GM12878 (cell line): ENCODE data around the gene CDK13. TPM values are rescaled to one million over a fixed set of nuclear protein-coding genes. Genes with fewer than 3 reads are reported as not detected.
"Not testable (repeated sequence)": the region's sequence is repeated elsewhere in the genome, so short reads cannot be mapped to it uniquely, and the experiment has no call there.

ENCODE experiments used
- ATAC-seq: fragments of 200-7000 bp; cut with Tn5 transposase; 3 replicates; pipeline ENCODE4 v1.9.1; 2020; ENCODE audit warnings: mild to moderate bottlenecking, moderate library complexity
- BruUV-seq: library from RNA; stranded (reverse); fragments of 400-500 nt; replicated peaks from 2 replicates; lab custom pipeline; 2021; lab: Mats Ljungman, UMichigan
- CTCF ChIA-PET: fragments of 300-600 bp; sonication (Branson Sonifier 250); formaldehyde crosslinking; extraction: SDS; loops from one replicate; lab custom pipeline; 2021; ENCODE audit warnings: inconsistent platforms; lab: Yijun Ruan, JAX
- POLR2A ChIA-PET: fragments of 350-600 bp; formaldehyde crosslinking; extraction: SDS; loops from one replicate; lab custom pipeline; 2021; ENCODE audit warnings: inconsistent platforms; lab: Charles Lee
- RAD21 ChIA-PET: fragments of 300-600 bp; sonication (Branson Sonifier 250); formaldehyde crosslinking; loops from one replicate; lab custom pipeline; 2023; ENCODE audit warnings: antibody characterized with exemption; ENCODE audit not compliant: unreplicated experiment; lab: Charles Lee
- SMC1A ChIA-PET: fragments of 300-600 bp; sonication (Branson Sonifier 250); formaldehyde crosslinking; loops from one replicate; lab custom pipeline; 2023; ENCODE audit not compliant: unreplicated experiment, uncharacterized antibody; lab: Charles Lee
- DNase-seq: peaks from one replicate; pipeline ENCODE4 v3.0.0-alpha.2; 2011; ENCODE audit warnings: low read depth, low spot score
- FAIRE-seq: peaks from 3 replicates; lab custom pipeline; 2011; peaks lifted over from hg19 to GRCh38; lab: Jason Lieb, UNC
- H2AFZ ChIP-seq: 2 replicates; pipeline ENCODE4 v1.6.0; 2011; ENCODE audit warnings: low read depth, low read length, control low read depth; ENCODE audit not compliant: control insufficient read depth
- H3K27ac ChIP-seq: 2 replicates; pipeline ENCODE4 v1.5.1; 2011; ENCODE audit warnings: control low read depth; ENCODE audit not compliant: control insufficient read depth, insufficient read depth
- H3K27me3 ChIP-seq, 2 experiments: replicated peaks in 1 of 2; 2 replicates each; pipeline versions ENCODE4 v1.6.0 to v1.6.1; 2011; ENCODE audit warnings: low read length in 1 of 2; ENCODE audit not compliant: control insufficient read depth in 2 of 2, insufficient read depth in 2 of 2
- H3K36me3 ChIP-seq, 2 experiments: 2 replicates each; pipeline ENCODE4 v1.5.1; 2011; ENCODE audit warnings: low read length in 1 of 2; ENCODE audit not compliant: control insufficient read depth in 2 of 2, insufficient read depth in 2 of 2
- H3K4me1 ChIP-seq: 2 replicates; pipeline ENCODE4 v1.6.1; 2011; ENCODE audit warnings: mild to moderate bottlenecking, low read length, moderate library complexity, mixed read lengths; ENCODE audit not compliant: control insufficient read depth, insufficient read depth
- H3K4me2 ChIP-seq: 2 replicates; pipeline ENCODE4 v1.6.0; 2011; ENCODE audit warnings: control low read depth; ENCODE audit not compliant: control insufficient read depth, insufficient read depth
- H3K4me3 ChIP-seq: fragments of 200-600 bp; sonication (generic); 2 replicates; pipeline ENCODE4 v1.5.1; 2016
- H3K79me2 ChIP-seq: 2 replicates; pipeline ENCODE4 v1.6.0; 2011; ENCODE audit warnings: low read length; ENCODE audit not compliant: control insufficient read depth, insufficient read depth
- H3K9ac ChIP-seq: 2 replicates; pipeline ENCODE4 v1.8.0; 2011; ENCODE audit warnings: low read length, control low read depth, mixed read lengths; ENCODE audit not compliant: control insufficient read depth, insufficient read depth
- H3K9me3 ChIP-seq: replicated peaks from 3 replicates; pipeline ENCODE4 v1.5.1; 2011; ENCODE audit warnings: mild to moderate bottlenecking, low read length; ENCODE audit not compliant: control insufficient read depth, insufficient read depth
- H4K20me1 ChIP-seq: 2 replicates; pipeline ENCODE4 v1.6.0; 2011; ENCODE audit not compliant: control insufficient read depth, insufficient read depth
- ATF7 ChIP-seq: fragments of 450-650 bp; IDR thresholded peaks from 2 replicates; pipeline ENCODE4 v1.6.1; 2016; ENCODE audit warnings: low read depth, mild to moderate bottlenecking
- KLF5 ChIP-seq: fragments of 450-650 bp; IDR thresholded peaks from 2 replicates; pipeline ENCODE4 v1.6.1; 2014; ENCODE audit warnings: mild to moderate bottlenecking; ENCODE audit not compliant: partially characterized antibody
- TCF12 ChIP-seq: IDR thresholded peaks from 2 replicates; pipeline ENCODE4 v1.6.1; 2011; ENCODE audit warnings: low read depth, mild to moderate bottlenecking, low read length
- WGBS: methylation state at CpG from one replicate; pipeline ENCODE4 v1.1.6; 2016; ENCODE audit warnings: low lambda C conversion rate; ENCODE audit not compliant: insufficient replicate concordance, insufficient coverage; ENCODE audit errors: missing lambda C conversion rate; 5-methylcytosine and 5-hydroxymethylcytosine counted together
- in situ Hi-C: fragments of 300-500 bp; cut with MboI; formaldehyde crosslinking; loops from 9 replicates; pipeline ENCODE4 v1.14.3; 2018; ENCODE audit warnings: mixed read lengths
- intact Hi-C: fragments of 100-400 bp; cut with micrococcal nuclease; formaldehyde crosslinking; loops from one replicate; pipeline ENCODE4 v1.14.2; 2022; ENCODE audit not compliant: unreplicated experiment
- polyA plus RNA-seq, 11 experiments: library from polyadenylated mRNA; depleted of rRNA in 4 of 11; unstranded in 6 of 11; stranded (reverse) in 5 of 11; fragments of >200 nt; fragmentation: Nextera tagmentation in 4 of 11; fragmentation: Illumina TruSeq in 1 of 11; extraction: Ambion mirVana in 4 of 11; extraction: Trizol in 1 of 11; gene quantifications; 1 replicate in 1 of 11; 2 replicates in 10 of 11; pipeline versions ENCODE4 v1.2.1 to v1.2.3, GENCODE V29; 2011 to 2016; ENCODE audit warnings: inconsistent platforms in 2 of 11, missing spikeins in 2 of 11, low read depth in 1 of 11
- total RNA-seq, 4 experiments: library from RNA; depleted of rRNA in 3 of 4; stranded (reverse); fragments of >200 nt in 3 of 4; fragmentation: Illumina TruSeq in 1 of 4; extraction: Trizol in 1 of 4; gene quantifications; 2 replicates each; pipeline versions ENCODE4 v1.2.1 to v1.2.3, GENCODE V29; 2013 to 2021
- TF ChIP-seq, protein P1 (sequence below): fragments of 450-650 bp; IDR thresholded peaks from 2 replicates; pipeline ENCODE4 v1.6.1; 2018; ENCODE audit warnings: borderline replicate concordance, mild to moderate bottlenecking; ENCODE audit not compliant: partially characterized antibody

CDK13 gene
- total and polyA plus RNA-seq, 10 of the 15 experiments (the other 5 are each of a cell fraction or from before 2014, with no cell fraction given), result 10.8 to 44.4 (median 28.0) TPM

DNA sequence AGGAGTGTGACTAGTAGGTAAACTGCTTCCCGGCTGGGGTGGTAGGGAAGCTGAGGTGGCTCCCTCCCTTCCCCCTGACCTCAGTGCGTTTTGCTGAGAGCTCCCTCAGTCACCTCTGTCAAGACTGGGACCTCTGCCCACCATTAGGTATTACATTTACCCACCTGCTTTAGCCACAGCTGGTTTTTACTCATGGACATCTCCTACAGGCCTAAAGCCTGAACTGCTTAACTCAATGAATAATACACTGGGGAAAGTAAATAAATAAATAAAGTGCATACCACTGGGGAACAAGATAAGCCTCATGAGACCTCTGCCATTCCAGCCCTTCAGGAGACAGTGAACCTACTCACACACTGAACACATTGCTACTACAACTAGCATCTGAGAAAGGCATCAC is 38.9 kb upstream of the CDK13 start (continued):
- TF ChIP-seq, protein P1, sequence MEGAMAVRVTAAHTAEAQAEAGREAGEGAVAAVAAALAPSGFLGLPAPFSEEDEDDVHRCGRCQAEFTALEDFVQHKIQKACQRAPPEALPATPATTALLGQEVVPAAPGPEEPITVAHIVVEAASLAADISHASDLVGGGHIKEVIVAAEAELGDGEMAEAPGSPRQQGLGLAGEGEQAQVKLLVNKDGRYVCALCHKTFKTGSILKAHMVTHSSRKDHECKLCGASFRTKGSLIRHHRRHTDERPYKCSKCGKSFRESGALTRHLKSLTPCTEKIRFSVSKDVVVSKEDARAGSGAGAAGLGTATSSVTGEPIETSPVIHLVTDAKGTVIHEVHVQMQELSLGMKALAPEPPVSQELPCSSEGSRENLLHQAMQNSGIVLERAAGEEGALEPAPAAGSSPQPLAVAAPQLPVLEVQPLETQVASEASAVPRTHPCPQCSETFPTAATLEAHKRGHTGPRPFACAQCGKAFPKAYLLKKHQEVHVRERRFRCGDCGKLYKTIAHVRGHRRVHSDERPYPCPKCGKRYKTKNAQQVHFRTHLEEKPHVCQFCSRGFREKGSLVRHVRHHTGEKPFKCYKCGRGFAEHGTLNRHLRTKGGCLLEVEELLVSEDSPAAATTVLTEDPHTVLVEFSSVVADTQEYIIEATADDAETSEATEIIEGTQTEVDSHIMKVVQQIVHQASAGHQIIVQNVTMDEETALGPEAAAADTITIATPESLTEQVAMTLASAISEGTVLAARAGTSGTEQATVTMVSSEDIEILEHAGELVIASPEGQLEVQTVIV, result no peak
- no peak for TF ChIP-seq KLF5
- no peak for TF ChIP-seq ATF7
- no peak for TF ChIP-seq TCF12

DNA sequence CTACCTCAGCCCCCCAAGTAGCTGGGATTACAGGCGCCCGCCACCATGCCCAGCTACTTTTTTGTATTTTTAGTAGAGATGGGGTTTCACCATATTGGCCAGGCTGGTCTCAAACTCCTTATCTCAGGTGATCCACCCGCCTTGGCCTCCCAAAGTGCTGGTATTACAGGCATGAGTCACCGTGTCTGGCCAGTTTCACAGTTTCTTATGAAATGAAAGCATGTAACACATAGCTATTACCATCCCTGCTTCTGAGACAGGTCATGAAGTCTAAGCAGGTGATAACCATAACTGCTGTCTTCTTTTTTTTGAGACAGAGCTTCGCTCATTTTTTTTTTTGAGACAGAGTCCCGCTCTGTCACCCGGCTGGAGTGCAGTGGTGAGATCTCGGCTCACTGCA is 34.2 kb upstream of the CDK13 start:
- H3K9ac ChIP-seq, H3K4me3 ChIP-seq, FAIRE-seq, DNase-seq, H3K36me3 ChIP-seq, H3K4me2 ChIP-seq, H3K79me2 ChIP-seq, H3K9me3 ChIP-seq, H3K4me1 ChIP-seq, H2AFZ ChIP-seq, H3K27me3 ChIP-seq, H4K20me1 ChIP-seq, H3K27ac ChIP-seq, BruUV-seq, in situ Hi-C loops, intact Hi-C loops: not testable (repeated sequence)
- ChIA-PET SMC1A (interaction anchor here (0.7 to 1.8 kb wide), 5 partner anchors 11 to 647 kb away, joined by 3 to 5 read pairs (median 3); no protein-coding TSS in a partner anchor), RAD21 (interaction anchor here (0.5 to 1.3 kb wide), 2 partner anchors 14 to 1789 kb away, joined by 4 to 6 read pairs; no protein-coding TSS in a partner anchor), POLR2A (interaction anchor here (0.6 kb wide), 1 partner anchor 345 kb away, joined by 6 read pairs; no protein-coding TSS in a partner anchor), CTCF (interaction anchor here (1.7 kb wide), 1 partner anchor 19 kb away, joined by 6 read pairs; no protein-coding TSS in a partner anchor)
- WGBS, result 63% methylated on average over 8 of the region's 8 CpGs
- ATAC-seq, result peak; percentile 67
